Keratinocyte (primary cell): Measurements from ENCODE around the gene C5orf22. TPM values are rescaled to one million over a fixed set of nuclear protein-coding genes. Genes with fewer than 3 reads are reported as not detected.
"Not testable (repeated sequence)": the region's sequence is repeated elsewhere in the genome, so short reads cannot be mapped to it uniquely, and the experiment has no call there.

Experiments
- DNase-seq: peaks from one replicate; pipeline ENCODE4 v3.0.0-alpha.2; 2011; ENCODE audit warnings: low read depth, missing footprints, low spot score
- FAIRE-seq: peaks from 2 replicates; lab custom pipeline; 2011; peaks lifted over from hg19 to GRCh38; lab: Jason Lieb, UNC
- H2AFZ ChIP-seq: 2 replicates; pipeline ENCODE4 v1.6.0; 2012; ENCODE audit warnings: low read length, control low read depth, inconsistent platforms; ENCODE audit not compliant: control insufficient read depth
- H3K27ac ChIP-seq: 2 replicates; pipeline ENCODE4 v1.5.1; 2011; ENCODE audit warnings: low read length; ENCODE audit not compliant: control insufficient read depth, insufficient read depth
- H3K27me3 ChIP-seq: 3 replicates; pipeline ENCODE4 v1.6.0; 2011; ENCODE audit warnings: low read length; ENCODE audit not compliant: control insufficient read depth, insufficient read depth; ENCODE audit errors: extremely low read depth
- H3K36me3 ChIP-seq, 2 experiments: 2 replicates in 1 of 2; 3 replicates in 1 of 2; pipeline ENCODE4 v1.5.1; 2011; ENCODE audit warnings: low read length in 2 of 2, mild to moderate bottlenecking in 1 of 2; ENCODE audit not compliant: control insufficient read depth in 2 of 2, insufficient read depth in 2 of 2; ENCODE audit errors: extremely low read depth in 1 of 2
- H3K4me1 ChIP-seq: 3 replicates; pipeline ENCODE4 v1.5.1; 2011; ENCODE audit warnings: low read length; ENCODE audit not compliant: control insufficient read depth, insufficient read depth; ENCODE audit errors: extremely low read depth
- H3K4me2 ChIP-seq: 3 replicates; pipeline ENCODE4 v1.6.0; 2011; ENCODE audit warnings: low read depth, low read length; ENCODE audit not compliant: control insufficient read depth, insufficient read depth; ENCODE audit errors: extremely low read depth
- H3K4me3 ChIP-seq, 3 experiments: fragments of 200-600 bp in 1 of 3; sonication (generic) in 1 of 3; 2 replicates in 2 of 3; 3 replicates in 1 of 3; pipeline ENCODE4 v1.5.1; 2011 to 2016; ENCODE audit warnings: low read length in 3 of 3, mild to moderate bottlenecking in 3 of 3, control low read depth in 2 of 3, inconsistent platforms in 1 of 3, low read depth in 1 of 3, mixed read lengths in 1 of 3, mixed run types in 1 of 3, moderate library complexity in 1 of 3; ENCODE audit not compliant: control insufficient read depth in 2 of 3, insufficient read depth in 2 of 3; ENCODE audit errors: extremely low read depth in 1 of 3
- H3K79me2 ChIP-seq: 2 replicates; pipeline ENCODE4 v1.6.0; 2012; ENCODE audit warnings: low read length; ENCODE audit not compliant: control insufficient read depth, insufficient read depth
- H3K9ac ChIP-seq: 3 replicates; pipeline ENCODE4 v1.6.0; 2011; ENCODE audit warnings: low read length; ENCODE audit not compliant: control insufficient read depth, insufficient read depth; ENCODE audit errors: extremely low read depth
- H3K9me1 ChIP-seq: 3 replicates; pipeline ENCODE4 v1.6.0; 2011; ENCODE audit warnings: low read length; ENCODE audit not compliant: control insufficient read depth, insufficient read depth; ENCODE audit errors: extremely low read depth
- H3K9me3 ChIP-seq: 2 replicates; pipeline ENCODE4 v1.5.1; 2012; ENCODE audit warnings: low read depth, low read length; ENCODE audit not compliant: control insufficient read depth
- H4K20me1 ChIP-seq: 3 replicates; pipeline ENCODE4 v1.6.0; 2011; ENCODE audit warnings: low read length; ENCODE audit not compliant: control insufficient read depth, insufficient read depth; ENCODE audit errors: extremely low read depth
- CTCF ChIP-seq, 3 experiments: IDR thresholded peaks in 1 of 3; conservative IDR thresholded peaks in 1 of 3; optimal IDR thresholded peaks in 1 of 3; 2 replicates in 2 of 3; 3 replicates in 1 of 3; pipeline versions ENCODE3 to v1.5.1; 2011; ENCODE audit warnings: low read length in 3 of 3, mild to moderate bottlenecking in 3 of 3, moderate library complexity in 2 of 3, control low read depth in 1 of 3, inconsistent platforms in 1 of 3; ENCODE audit not compliant: insufficient read depth in 2 of 3; ENCODE audit errors: extremely low read depth in 1 of 3
- EZH2 ChIP-seq: IDR thresholded peaks from one replicate; pipeline ENCODE4 v1.6.1; 2012; ENCODE audit warnings: inconsistent platforms, mild to moderate bottlenecking, low read length, moderate library complexity
- dilution Hi-C: fragments of 300-500 bp; cut with MboI; formaldehyde crosslinking; loops from one replicate; pipeline ENCODE4 v1.7.0; 2020; ENCODE audit warnings: low sequenced_read_pairs; ENCODE audit not compliant: extremely low pct_ligation_motif_present
- polyA plus RNA-seq, 5 experiments: library from polyadenylated mRNA; depleted of rRNA in 3 of 5; stranded (reverse) in 3 of 5; stranded (forward) in 1 of 5; unstranded in 1 of 5; fragments of >200 nt; gene quantifications; 1 replicate in 1 of 5; 2 replicates in 3 of 5; 3 replicates in 1 of 5; pipeline versions ENCODE4 v1.2.1 to v1.2.3, GENCODE V29; 2011 to 2012; ENCODE audit warnings: missing spikeins in 2 of 5, low read depth in 1 of 5, low replicate concordance in 1 of 5

The C5orf22 gene
- polyA plus RNA-seq, 1 donor (not counting 4 experiments of a cell fraction or from before 2014, with no cell fraction given), result 27.6 TPM

- H4K20me1 ChIP-seq, result no peaks in the 10 kb centered on the region
- no peak overlapping the region for H3K9ac ChIP-seq
- no peaks in the 10 kb centered on the region for H3K27me3 ChIP-seq
- H3K4me3 ChIP-seq, result no peak overlapping the region
- no peak overlapping the region for H2AFZ ChIP-seq
- no peak overlapping the region for H3K4me2 ChIP-seq
- no peak for TF ChIP-seq EZH2
- no peak for TF ChIP-seq CTCF (optimal IDR thresholded peaks at IDR 0.05 in 1 of 3, IDR thresholded peaks at IDR 0.05 in 1 of 3, conservative IDR thresholded peaks at IDR 0.05 in 1 of 3; ENCODE audit: extremely low read depth in 1 of 3, insufficient read depth in 2 of 3, low read length in 3 of 3)
- dilution Hi-C loops, result no loop called here
- DNase-seq (no peak), FAIRE-seq (no peak)
- no peaks in the 10 kb centered on the region for H3K9me1 ChIP-seq
- no peaks in the 10 kb centered on the region for H3K36me3 ChIP-seq
- H3K27ac ChIP-seq, result no peak overlapping the region
- H3K79me2 ChIP-seq, result no peaks in the 10 kb centered on the region
- no peaks in the 10 kb centered on the region for H3K4me1 ChIP-seq
- H3K9me3 ChIP-seq, result no peaks in the 10 kb centered on the region
These were observed 31.1 kb downstream of the C5orf22 start for GRCh38 chr5:31563216-31563615.

- H3K4me2 ChIP-seq, H3K9me3 ChIP-seq, H3K27ac ChIP-seq, DNase-seq, H3K9me1 ChIP-seq, H4K20me1 ChIP-seq, dilution Hi-C loops, H3K4me1 ChIP-seq, H2AFZ ChIP-seq, H3K79me2 ChIP-seq, H3K9ac ChIP-seq, FAIRE-seq, H3K27me3 ChIP-seq, H3K4me3 ChIP-seq, H3K36me3 ChIP-seq: not testable (repeated sequence)
These were observed 34.3 kb downstream of the C5orf22 start for GRCh38 chr5:31566362-31566761.

GRCh38 chr5:31568302-31568835, 36.3 kb downstream of the C5orf22 start:
- Histone ChIP-seq H3K9me3 (no peaks in the 10 kb centered on the region), H3K9me1 (no peaks in the 10 kb centered on the region), H4K20me1 (no peaks in the 10 kb centered on the region), H3K27ac (no peak overlapping the region), H3K79me2 (no peaks in the 10 kb centered on the region), H3K4me3 (no peak overlapping the region), H3K36me3 (no peaks in the 10 kb centered on the region), H3K9ac (no peak overlapping the region), H2AFZ (no peak overlapping the region), H3K27me3 (no peaks in the 10 kb centered on the region), H3K4me1 (no peaks in the 10 kb centered on the region), H3K4me2 (no peak overlapping the region)
- DNase-seq, result no peak
- no peak for FAIRE-seq
- TF ChIP-seq CTCF (optimal IDR thresholded peaks at IDR 0.05 in 1 of 3, IDR thresholded peaks at IDR 0.05 in 1 of 3, conservative IDR thresholded peaks at IDR 0.05 in 1 of 3; ENCODE audit: extremely low read depth in 1 of 3, insufficient read depth in 2 of 3, low read length in 3 of 3) (no peak), EZH2 (no peak)
- dilution Hi-C loops, result no loop called here
